HG02943 (cell line): Measurements from ENCODE around the gene ANKRD13D.
"Not testable (repeated sequence)": the region's sequence is repeated elsewhere in the genome, so short reads cannot be mapped to it uniquely, and the experiment has no call there.

ENCODE experiments used
- ATAC-seq: cut with Tn5 transposase; IDR thresholded peaks from one replicate; pipeline ENCODE4 v1.9.1; 2021; ENCODE audit warnings: mild to moderate bottlenecking, low read depth, moderate library complexity; ENCODE audit not compliant: unreplicated experiment

Gene ANKRD13D

GRCh38 chr11:67314218-67314617 lies 25.1 kb downstream of the ANKRD13D start:
- no peak for ATAC-seq

- ATAC-seq, result no peak
Observed at GRCh38 chr11:67315325-67315909, 26.3 kb downstream of the ANKRD13D start.

- ATAC-seq, result no peak
Observed at GRCh38 chr11:67316882-67317204, 27.7 kb downstream of the ANKRD13D start.

GRCh38 chr11:67317205-67317887 lies 28.2 kb downstream of the ANKRD13D start:
- peak; percentile 76 for ATAC-seq

- peak; percentile 7 for ATAC-seq
Observed at GRCh38 chr11:67317888-67318555, 28.9 kb downstream of the ANKRD13D start.

GRCh38 chr11:67318876-67319275 lies 29.8 kb downstream of the ANKRD13D start:
- ATAC-seq, result not testable (repeated sequence)

GRCh38 chr11:67320011-67320410 lies 30.9 kb downstream of the ANKRD13D start:
- ATAC-seq, result no peak

- no peak for ATAC-seq
Observed at GRCh38 chr11:67320691-67321090, 31.6 kb downstream of the ANKRD13D start.

GRCh38 chr11:67321313-67321871 lies 32.3 kb downstream of the ANKRD13D start:
- ATAC-seq, result no peak

- no peak for ATAC-seq
Observed at GRCh38 chr11:67322049-67322448, 32.9 kb downstream of the ANKRD13D start.

- ATAC-seq, result no peak
Observed at GRCh38 chr11:67323526-67323925, 34.4 kb downstream of the ANKRD13D start.

- no peak for ATAC-seq
Observed at GRCh38 chr11:67332081-67332691, 43.1 kb downstream of the ANKRD13D start.

- ATAC-seq, result no peak
Observed at GRCh38 chr11:67337257-67337656, 48.2 kb downstream of the ANKRD13D start.

- ATAC-seq, result no peak
Observed at GRCh38 chr11:67344264-67344663, 55.2 kb downstream of the ANKRD13D start.

- ATAC-seq, result no peak
Observed at GRCh38 chr11:67345247-67345919, 56.3 kb downstream of the ANKRD13D start.

GRCh38 chr11:67345920-67346819 lies 57.1 kb downstream of the ANKRD13D start:
- no peak for ATAC-seq

- no peak for ATAC-seq
Observed at GRCh38 chr11:67347964-67348749, 59.1 kb downstream of the ANKRD13D start.

GRCh38 chr11:67349036-67349435 lies 59.9 kb downstream of the ANKRD13D start:
- no peak for ATAC-seq

GRCh38 chr11:67349457-67349856 lies 60.4 kb downstream of the ANKRD13D start:
- ATAC-seq, result no peak
